Measurements from ENCODE around the gene ADCYAP1.

ADCYAP1 gene

DNA sequence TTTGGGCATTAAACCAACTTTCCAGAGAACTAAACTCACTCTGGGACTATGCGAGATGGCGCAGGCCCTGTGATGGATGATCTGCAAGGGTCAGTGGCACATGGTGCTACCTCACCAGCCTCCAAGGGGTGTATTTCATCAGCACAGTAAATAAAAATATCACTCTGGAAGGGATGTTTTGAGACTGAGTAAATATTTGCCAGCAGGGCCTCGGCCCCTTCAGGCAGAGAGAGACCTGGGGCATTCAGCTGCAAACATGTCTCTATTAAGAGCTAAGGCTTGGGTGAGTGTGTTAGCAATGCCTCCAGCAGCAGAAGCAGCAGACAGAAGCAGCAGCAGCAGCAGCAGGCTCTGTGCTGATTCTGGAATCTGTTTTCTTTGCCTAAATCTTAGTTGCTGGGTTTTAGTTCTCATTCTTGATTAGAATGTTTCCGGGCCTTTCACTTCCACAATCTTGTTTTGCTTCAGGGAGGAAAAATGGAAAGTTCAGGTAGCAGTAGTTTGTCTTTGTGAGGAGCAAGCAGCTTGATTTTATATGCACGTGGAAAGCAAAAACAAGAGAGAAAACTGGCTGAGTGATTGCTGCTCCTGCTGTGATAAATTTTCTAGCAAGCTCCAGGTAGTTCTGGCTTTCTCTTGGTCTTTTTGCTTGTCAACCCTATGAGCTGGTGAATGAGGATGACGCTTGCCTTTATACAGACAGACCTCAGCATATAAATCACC is 18.6 kb downstream of the ADCYAP1 start:
- no peak for DNase-seq (ENCODE audit: low read depth)
- TF ChIP-seq, protein P1, sequence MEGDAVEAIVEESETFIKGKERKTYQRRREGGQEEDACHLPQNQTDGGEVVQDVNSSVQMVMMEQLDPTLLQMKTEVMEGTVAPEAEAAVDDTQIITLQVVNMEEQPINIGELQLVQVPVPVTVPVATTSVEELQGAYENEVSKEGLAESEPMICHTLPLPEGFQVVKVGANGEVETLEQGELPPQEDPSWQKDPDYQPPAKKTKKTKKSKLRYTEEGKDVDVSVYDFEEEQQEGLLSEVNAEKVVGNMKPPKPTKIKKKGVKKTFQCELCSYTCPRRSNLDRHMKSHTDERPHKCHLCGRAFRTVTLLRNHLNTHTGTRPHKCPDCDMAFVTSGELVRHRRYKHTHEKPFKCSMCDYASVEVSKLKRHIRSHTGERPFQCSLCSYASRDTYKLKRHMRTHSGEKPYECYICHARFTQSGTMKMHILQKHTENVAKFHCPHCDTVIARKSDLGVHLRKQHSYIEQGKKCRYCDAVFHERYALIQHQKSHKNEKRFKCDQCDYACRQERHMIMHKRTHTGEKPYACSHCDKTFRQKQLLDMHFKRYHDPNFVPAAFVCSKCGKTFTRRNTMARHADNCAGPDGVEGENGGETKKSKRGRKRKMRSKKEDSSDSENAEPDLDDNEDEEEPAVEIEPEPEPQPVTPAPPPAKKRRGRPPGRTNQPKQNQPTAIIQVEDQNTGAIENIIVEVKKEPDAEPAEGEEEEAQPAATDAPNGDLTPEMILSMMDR (IDR thresholded peaks at IDR 0.05; ENCODE audit: control insufficient read depth, insufficient read depth, low read depth, low read length, missing control alignments), result no peak
- no peak overlapping the region for H3K4me3 ChIP-seq (ENCODE audit: control insufficient read depth, low read depth, low read length)

DNA sequence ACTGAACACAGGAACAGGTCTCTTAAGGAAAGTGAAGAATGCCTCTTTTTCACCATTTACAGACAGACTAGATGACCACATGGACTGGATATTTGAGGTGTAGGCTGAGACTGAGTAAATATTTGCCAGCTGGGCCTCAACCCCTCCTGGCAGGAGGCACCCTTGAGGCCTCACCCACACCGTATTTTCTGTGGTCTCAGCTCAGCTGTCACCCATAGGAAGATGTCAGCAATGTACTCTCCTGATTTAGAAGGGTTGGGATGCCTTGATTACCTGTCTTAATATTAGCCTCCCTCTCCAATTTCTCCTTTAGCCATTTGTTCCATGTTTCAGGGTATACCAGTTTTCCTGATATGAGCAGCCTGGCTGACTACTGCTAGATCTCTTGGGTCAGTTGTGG is 20.3 kb downstream of the ADCYAP1 start:
- no peak overlapping the region for H3K4me3 ChIP-seq (ENCODE audit: control insufficient read depth, low read depth, low read length)
- TF ChIP-seq, protein P1 (IDR thresholded peaks at IDR 0.05; ENCODE audit: control insufficient read depth, insufficient read depth, low read depth, low read length, missing control alignments), result no peak
- no peak for DNase-seq (ENCODE audit: low read depth)

DNA sequence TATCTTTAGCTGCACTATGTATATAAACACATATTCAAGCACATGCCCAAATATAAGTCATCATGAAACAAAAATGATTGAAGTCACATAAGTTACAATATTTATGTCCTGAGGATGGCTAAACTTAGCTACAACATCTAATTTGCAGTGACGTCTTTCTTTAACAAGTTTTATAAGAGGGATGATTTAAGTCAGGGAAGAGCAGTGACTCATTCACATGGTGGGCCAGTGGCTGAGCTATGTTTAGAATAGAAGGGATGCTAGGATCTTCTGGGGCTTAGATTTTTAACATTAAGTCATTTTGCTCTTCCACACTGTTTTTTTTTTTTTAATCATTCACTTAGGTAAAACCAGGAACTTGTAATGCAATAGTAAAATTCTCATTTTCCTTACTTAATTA is 22.3 kb downstream of the ADCYAP1 start:
- no peak for DNase-seq (ENCODE audit: low read depth)
- TF ChIP-seq, protein P1 (IDR thresholded peaks at IDR 0.05; ENCODE audit: control insufficient read depth, insufficient read depth, low read depth, low read length, missing control alignments), result no peak
- H3K4me3 ChIP-seq (ENCODE audit: control insufficient read depth, low read depth, low read length), result no peak overlapping the region

DNA sequence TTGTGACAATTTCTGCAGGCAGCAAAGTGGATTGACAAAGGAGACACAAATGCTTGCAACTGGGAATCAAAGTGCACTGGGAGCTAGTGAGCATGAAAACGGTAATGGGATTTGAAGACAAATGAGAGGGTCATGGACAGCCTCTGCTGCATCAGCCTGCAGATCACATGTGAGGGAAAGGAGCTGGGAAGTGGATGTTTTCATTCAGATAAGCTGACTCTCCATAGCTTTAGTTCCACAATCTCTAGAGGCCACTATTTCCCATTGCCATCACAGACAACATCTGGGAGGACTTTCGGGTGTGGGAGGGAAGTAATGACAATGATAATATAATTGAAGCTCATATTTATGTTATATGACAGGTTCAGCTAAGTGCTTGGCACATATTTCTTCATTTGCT is 28.4 kb downstream of the ADCYAP1 start:
- no peak overlapping the region for H3K4me3 ChIP-seq (ENCODE audit: control insufficient read depth, low read depth, low read length)
- TF ChIP-seq, protein P1 (IDR thresholded peaks at IDR 0.05; ENCODE audit: control insufficient read depth, insufficient read depth, low read depth, low read length, missing control alignments), result no peak
- DNase-seq (ENCODE audit: low read depth), result no peak

DNA sequence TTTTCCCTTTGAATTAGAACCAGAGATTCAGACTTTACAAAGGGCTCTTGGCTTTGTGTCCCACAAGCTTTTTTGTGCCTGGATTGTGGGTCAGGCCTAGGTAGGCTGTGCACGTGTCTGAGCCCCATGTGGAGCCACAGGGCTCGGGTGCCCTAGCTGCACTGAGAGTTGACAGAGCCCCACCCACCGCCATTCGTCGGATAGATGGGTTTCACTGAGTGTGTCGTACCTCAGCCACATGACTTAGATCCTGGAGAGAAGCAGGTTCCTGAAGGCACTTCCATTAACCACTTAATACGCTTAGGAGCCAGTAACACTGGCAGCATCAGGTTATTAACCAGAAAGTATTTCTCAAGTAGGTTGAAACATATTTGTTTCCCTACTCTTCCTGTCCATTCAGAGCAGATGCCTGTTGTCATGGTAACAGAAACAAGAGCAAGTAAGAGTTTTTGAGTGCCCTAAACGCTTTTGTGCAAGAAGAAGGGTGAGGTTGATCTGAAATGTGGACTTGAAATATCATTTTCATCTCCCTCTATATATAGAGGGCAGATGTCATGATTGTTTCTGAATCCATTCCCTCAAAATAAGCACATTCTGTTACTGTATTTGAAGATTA is 30.0 kb downstream of the ADCYAP1 start:
- H3K4me3 ChIP-seq (ENCODE audit: control insufficient read depth, low read depth, low read length), result no peak overlapping the region
- DNase-seq (ENCODE audit: low read depth), result no peak
- TF ChIP-seq, protein P1 (IDR thresholded peaks at IDR 0.05; ENCODE audit: control insufficient read depth, insufficient read depth, low read depth, low read length, missing control alignments), result no peak

DNA sequence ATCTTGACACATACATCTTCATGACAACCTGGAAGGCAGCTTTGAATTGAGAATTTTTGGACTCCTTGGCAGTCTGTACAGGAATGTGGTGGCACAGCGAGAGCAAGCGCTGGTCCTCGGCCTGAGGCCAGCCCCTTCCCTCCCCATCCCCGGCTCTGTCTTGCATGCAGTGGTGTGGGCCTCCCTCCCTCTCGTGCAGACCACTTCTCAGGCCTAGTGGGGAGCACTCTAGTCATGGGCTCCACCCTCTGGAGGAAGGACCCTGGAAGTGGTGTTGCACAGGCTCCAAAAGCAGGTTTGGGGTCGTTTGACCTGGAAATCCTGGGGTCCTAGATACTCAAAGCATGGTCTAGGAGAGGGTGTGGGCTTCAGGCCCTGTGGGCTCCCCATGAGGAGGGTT is 32.3 kb downstream of the ADCYAP1 start:
- DNase-seq (ENCODE audit: low read depth), result no peak
- H3K4me3 ChIP-seq (ENCODE audit: control insufficient read depth, low read depth, low read length), result no peak overlapping the region
- TF ChIP-seq, protein P1 (IDR thresholded peaks at IDR 0.05; ENCODE audit: control insufficient read depth, insufficient read depth, low read depth, low read length, missing control alignments), result no peak

All from AG09309 (cell line).